Measurements from ENCODE around the gene GSTT2B.

DNA sequence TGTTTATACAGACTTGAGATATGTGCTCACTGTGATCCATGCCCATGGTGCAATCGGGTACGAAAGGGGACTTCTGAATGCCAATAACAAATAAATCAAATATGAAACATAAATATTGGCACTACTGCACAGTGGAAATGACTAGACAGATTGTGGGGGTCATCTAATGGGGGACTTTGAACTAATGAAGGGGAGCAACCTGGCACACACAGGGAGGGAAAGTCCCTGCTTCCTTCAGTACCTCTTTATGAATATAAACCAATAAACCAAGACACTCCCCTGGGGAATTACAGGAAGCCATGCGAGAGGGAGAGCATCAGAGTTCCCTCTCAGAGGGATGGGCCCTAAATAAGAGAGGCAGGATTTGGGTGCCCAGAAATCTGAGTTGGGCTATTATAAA is 45.7 kb downstream of the GSTT2B start:
- TF ChIP-seq, protein P1, sequence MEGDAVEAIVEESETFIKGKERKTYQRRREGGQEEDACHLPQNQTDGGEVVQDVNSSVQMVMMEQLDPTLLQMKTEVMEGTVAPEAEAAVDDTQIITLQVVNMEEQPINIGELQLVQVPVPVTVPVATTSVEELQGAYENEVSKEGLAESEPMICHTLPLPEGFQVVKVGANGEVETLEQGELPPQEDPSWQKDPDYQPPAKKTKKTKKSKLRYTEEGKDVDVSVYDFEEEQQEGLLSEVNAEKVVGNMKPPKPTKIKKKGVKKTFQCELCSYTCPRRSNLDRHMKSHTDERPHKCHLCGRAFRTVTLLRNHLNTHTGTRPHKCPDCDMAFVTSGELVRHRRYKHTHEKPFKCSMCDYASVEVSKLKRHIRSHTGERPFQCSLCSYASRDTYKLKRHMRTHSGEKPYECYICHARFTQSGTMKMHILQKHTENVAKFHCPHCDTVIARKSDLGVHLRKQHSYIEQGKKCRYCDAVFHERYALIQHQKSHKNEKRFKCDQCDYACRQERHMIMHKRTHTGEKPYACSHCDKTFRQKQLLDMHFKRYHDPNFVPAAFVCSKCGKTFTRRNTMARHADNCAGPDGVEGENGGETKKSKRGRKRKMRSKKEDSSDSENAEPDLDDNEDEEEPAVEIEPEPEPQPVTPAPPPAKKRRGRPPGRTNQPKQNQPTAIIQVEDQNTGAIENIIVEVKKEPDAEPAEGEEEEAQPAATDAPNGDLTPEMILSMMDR (IDR thresholded peaks at IDR 0.05; ENCODE audit: control extremely low read depth in 1 of 3, insufficient read depth in 1 of 3, low read depth in 1 of 3, low read length in 3 of 3), result no peak
- TF ChIP-seq SIN3A (conservative IDR thresholded peaks at IDR 0.05 in 1 of 2, IDR thresholded peaks at IDR 0.05 in 1 of 2; ENCODE audit: low read depth in 1 of 2, low read length in 2 of 2), result no peak
- TF ChIP-seq JUND (IDR thresholded peaks at IDR 0.05; ENCODE audit: low read length), result no peak
- no peak for TF ChIP-seq CEBPB (IDR thresholded peaks at IDR 0.05; ENCODE audit: low read depth, low read length)
- no peak for TF ChIP-seq EZH2 (IDR thresholded peaks at IDR 0.05; ENCODE audit: low read depth, low read length, severe bottlenecking)
- TF ChIP-seq GTF2F1 (IDR thresholded peaks at IDR 0.05; ENCODE audit: borderline replicate concordance, low read depth, low read length), result no peak
- no peak for TF ChIP-seq POLR2A (IDR thresholded peaks at IDR 0.05; ENCODE audit: control extremely low read depth in 1 of 2, low read depth in 2 of 2, low read length in 2 of 2)
- no peak for TF ChIP-seq SUZ12 (IDR thresholded peaks at IDR 0.05; ENCODE audit: low read length)
